ENCODE measurements around the gene SUPT6H.

- peak in 1 of 2 donors; percentile 71 for TF ChIP-seq EP300 (IDR thresholded peaks at IDR 0.05)
- TF ChIP-seq POLR2A (IDR thresholded peaks at IDR 0.05): peak in 1 of 2 donors; percentile 42
Measured at GRCh38 chr17:28717578-28718332, 55.8 kb downstream of the SUPT6H start, which contains the start of gene RAB34.
